Measurements from ENCODE around the gene DHPS.
"Not testable (repeated sequence)": the region's sequence is repeated elsewhere in the genome, so short reads cannot be mapped to it uniquely, and the experiment has no call there.

Gene DHPS

GRCh38 chr19:12670159-12670928 lies 11.3 kb downstream of the DHPS start:
- no peak for FAIRE-seq

GRCh38 chr19:12669270-12670158 lies 12.2 kb downstream of the DHPS start:
- no peak for FAIRE-seq

- FAIRE-seq, result no peak
These were observed 12.8 kb downstream of the DHPS start for GRCh38 chr19:12668932-12669269.

- no peak for FAIRE-seq
These were observed 13.3 kb downstream of the DHPS start for GRCh38 chr19:12668346-12668745.

- no peak for FAIRE-seq
These were observed 13.9 kb downstream of the DHPS start for GRCh38 chr19:12667731-12668302.

- no peak for FAIRE-seq
These were observed 15.2 kb downstream of the DHPS start, which contains the start of the genes MAN2B1 and WDR83 for GRCh38 chr19:12666265-12667048. Gene MAN2B1, minus strand, starts transcription at chr19:12666742. Its CDS starts 41 bp downstream, at chr19:12666701. Gene WDR83, plus strand, starts transcription at chr19:12666807. Its CDS starts 2,984 bp downstream, at chr19:12669791.

- FAIRE-seq, result no peak
These were observed 15.9 kb downstream of the DHPS start for GRCh38 chr19:12665671-12666264.

- no peak for FAIRE-seq
These were observed 16.5 kb downstream of the DHPS start for GRCh38 chr19:12665281-12665573.

- no peak for FAIRE-seq
These were observed 17.0 kb downstream of the DHPS start for GRCh38 chr19:12664406-12665280.

- FAIRE-seq, result no peak
These were observed 20.7 kb downstream of the DHPS start for GRCh38 chr19:12660980-12661379.

GRCh38 chr19:12657966-12658365 lies 23.7 kb downstream of the DHPS start:
- no peak for FAIRE-seq

- no peak for FAIRE-seq
These were observed 24.6 kb downstream of the DHPS start for GRCh38 chr19:12656899-12657571.

GRCh38 chr19:12655546-12655945 lies 26.1 kb downstream of the DHPS start:
- no peak for FAIRE-seq

GRCh38 chr19:12652219-12652618 lies 29.5 kb downstream of the DHPS start:
- FAIRE-seq, result no peak

- FAIRE-seq, result no peak
These were observed 31.7 kb downstream of the DHPS start for GRCh38 chr19:12649941-12650340.

GRCh38 chr19:12648088-12648487 lies 33.6 kb downstream of the DHPS start:
- no peak for FAIRE-seq

GRCh38 chr19:12647490-12648071 lies 34.1 kb downstream of the DHPS start:
- no peak for FAIRE-seq

- FAIRE-seq, result no peak
These were observed 34.6 kb downstream of the DHPS start for GRCh38 chr19:12647047-12647446.

- FAIRE-seq, result no peak
These were observed 35.1 kb downstream of the DHPS start for GRCh38 chr19:12646551-12646950.

GRCh38 chr19:12643716-12644115 lies 38.0 kb downstream of the DHPS start:
- not testable (repeated sequence) for FAIRE-seq
